OCI-LY3 (cell line): Measurements from ENCODE around the gene CDHR5.

Experiments
- H2AFZ ChIP-seq: fragments of 200-600, 300-600 bp; shearing (Covaris generic); 2 replicates; pipeline ENCODE4 v1.6.0; 2014; ENCODE audit warnings: antibody characterized with exemption, low read depth, low read length
- H3K27ac ChIP-seq: fragments of 200-600, 300-600 bp; sonication (generic); 2 replicates; pipeline ENCODE4 v1.5.1; 2014; ENCODE audit warnings: mild to moderate bottlenecking, low read length, moderate library complexity, mixed read lengths
- H3K27me3 ChIP-seq: fragments of 200-600, 300-600 bp; sonication (generic); 2 replicates; pipeline ENCODE4 v1.6.1; 2014; ENCODE audit warnings: low read depth, low read length, mixed read lengths
- H3K36me3 ChIP-seq: fragments of 200-600, 300-600 bp; sonication (generic); replicated peaks from 2 replicates; pipeline ENCODE3; 2014; ENCODE audit warnings: low read depth, low read length, mixed read lengths
- H3K4me1 ChIP-seq: fragments of 300-600, 200-600 bp; sonication (generic); 2 replicates; pipeline ENCODE4 v1.6.1; 2014; ENCODE audit warnings: low read length, mixed read lengths
- H3K4me2 ChIP-seq: fragments of 200-600, 300-600 bp; sonication (generic); 2 replicates; pipeline ENCODE4 v1.6.1; 2014; ENCODE audit warnings: low read length, mixed read lengths
- H3K4me3 ChIP-seq: fragments of 300-600, 200-600 bp; sonication (generic); 2 replicates; pipeline ENCODE4 v1.5.1; 2014; ENCODE audit warnings: antibody characterized with exemption, mild to moderate bottlenecking, low read length, moderate library complexity
- H3K79me2 ChIP-seq: fragments of 300-600, 200-600 bp; shearing (Covaris generic); 2 replicates; pipeline ENCODE4 v1.6.1; 2014; ENCODE audit warnings: mild to moderate bottlenecking, low read length, mixed read lengths
- H3K9ac ChIP-seq: fragments of 300-600, 200-600 bp; shearing (Covaris generic); 2 replicates; pipeline ENCODE4 v1.6.0; 2014; ENCODE audit warnings: mild to moderate bottlenecking, low read length, moderate library complexity
- H3K9me3 ChIP-seq: fragments of 200-600, 300-600 bp; shearing (Covaris generic); 2 replicates; pipeline ENCODE4 v1.6.1; 2014; ENCODE audit warnings: low read length, mixed read lengths; ENCODE audit not compliant: insufficient read depth
- H4K20me1 ChIP-seq: fragments of 200-600, 300-600 bp; sonication (generic); 2 replicates; pipeline ENCODE4 v1.6.1; 2016; ENCODE audit warnings: low read length, mixed read lengths; ENCODE audit not compliant: insufficient read depth
- CTCF ChIP-seq: fragments of 200-600, 300-600 bp; sonication (generic); IDR thresholded peaks from 2 replicates; pipeline ENCODE4 v1.5.1; 2014; ENCODE audit warnings: antibody characterized with exemption, low read length, low read depth
- EZH2phosphoT487 ChIP-seq: fragments of 200-600 bp; shearing (Covaris generic); IDR thresholded peaks from 2 replicates; pipeline ENCODE4 v1.6.1; 2018; ENCODE audit warnings: antibody characterized with exemption, mixed run types, low read depth

CDHR5 gene

DNA sequence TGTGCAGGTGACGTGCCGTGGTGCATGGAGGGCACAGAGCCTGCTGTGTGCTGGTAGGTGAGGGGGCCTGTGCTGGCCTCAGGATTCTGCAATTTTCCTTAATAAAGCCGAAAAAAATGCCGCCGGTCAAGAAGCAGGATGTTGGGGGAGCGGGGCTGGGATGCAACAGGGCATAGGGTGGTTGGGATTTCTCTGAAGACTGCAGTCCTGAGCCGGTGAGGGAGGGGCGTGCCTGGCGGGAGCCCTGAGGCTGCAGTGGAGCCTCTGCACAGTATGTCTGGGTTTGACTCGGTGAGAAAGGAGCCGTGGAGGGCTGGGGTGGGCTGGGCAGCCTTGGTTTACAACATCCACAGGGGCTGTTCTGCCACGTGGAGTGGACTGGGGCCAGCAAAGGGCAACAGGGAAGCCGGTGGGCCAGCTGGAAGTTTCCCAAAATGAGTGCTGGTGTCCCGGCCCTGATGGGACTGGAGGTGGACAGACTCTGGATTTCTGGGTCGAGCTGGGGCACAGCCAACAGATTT is 1.3 kb downstream of the CDHR5 start:
- H2AFZ ChIP-seq, result no peak overlapping the region
- no peaks in the 10 kb centered on the region for H3K36me3 ChIP-seq
- no peak overlapping the region for H3K9ac ChIP-seq
- H3K4me1 ChIP-seq, result peaks cover 4% of the 10 kb centered on the region; the same call in 1 of the 2 replicates
- no peaks in the 10 kb centered on the region for H3K27me3 ChIP-seq
- no peaks in the 10 kb centered on the region for H3K79me2 ChIP-seq
- H3K9me3 ChIP-seq, result no peaks in the 10 kb centered on the region
- no peaks in the 10 kb centered on the region for H4K20me1 ChIP-seq
- H3K4me2 ChIP-seq, result no peak overlapping the region
- TF ChIP-seq CTCF, result no peak
- TF ChIP-seq EZH2phosphoT487, result no peak
- no peak overlapping the region for H3K4me3 ChIP-seq
- H3K27ac ChIP-seq, result no peak overlapping the region

DNA sequence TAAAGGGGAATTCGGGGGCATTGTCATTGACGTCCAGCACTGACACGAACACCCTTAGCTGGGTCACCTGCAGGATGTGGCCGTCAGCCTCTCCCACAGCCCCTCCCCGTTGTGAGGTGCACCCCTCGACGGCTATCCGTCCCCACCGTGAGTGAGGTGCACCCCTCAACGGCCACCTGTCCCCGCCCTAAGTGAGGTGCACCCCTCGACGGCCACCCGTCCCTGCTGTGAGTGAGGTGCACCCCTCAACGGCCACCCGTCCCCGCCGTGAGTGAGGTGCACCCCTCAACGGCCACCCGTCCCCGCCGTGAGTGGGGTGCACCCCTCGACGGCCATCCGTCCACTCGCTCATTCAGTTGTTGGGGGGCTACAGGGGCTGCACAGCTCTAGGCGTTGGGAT is 2.9 kb downstream of the CDHR5 start:
- H3K36me3 ChIP-seq, result no peaks in the 10 kb centered on the region
- H3K9ac ChIP-seq, result no peak overlapping the region
- H3K4me2 ChIP-seq, result no peak overlapping the region
- no peaks in the 10 kb centered on the region for H4K20me1 ChIP-seq
- H3K79me2 ChIP-seq, result no peaks in the 10 kb centered on the region
- H3K4me3 ChIP-seq, result no peak overlapping the region
- TF ChIP-seq EZH2phosphoT487 (no peak), CTCF (no peak)
- no peaks in the 10 kb centered on the region for H3K27me3 ChIP-seq
- H3K9me3 ChIP-seq, result no peaks in the 10 kb centered on the region
- peaks cover 3% of the 10 kb centered on the region for H3K4me1 ChIP-seq
- no peak overlapping the region for H3K27ac ChIP-seq
- no peak overlapping the region for H2AFZ ChIP-seq

- TF ChIP-seq EZH2phosphoT487 (no peak), CTCF (no peak)
- no peaks in the 10 kb centered on the region for H3K36me3 ChIP-seq
- H3K9me3 ChIP-seq, result no peaks in the 10 kb centered on the region
- H3K4me1 ChIP-seq, result peaks cover 10% of the 10 kb centered on the region
- no peak overlapping the region for H3K9ac ChIP-seq
- H3K4me2 ChIP-seq, result no peak overlapping the region
- no peak overlapping the region for H2AFZ ChIP-seq
- no peaks in the 10 kb centered on the region for H4K20me1 ChIP-seq
- H3K79me2 ChIP-seq, result no peaks in the 10 kb centered on the region
- H3K27ac ChIP-seq, result no peak overlapping the region
- no peaks in the 10 kb centered on the region for H3K27me3 ChIP-seq
- no peak overlapping the region for H3K4me3 ChIP-seq
Observed at GRCh38 chr11:620935-621814, 3.6 kb downstream of the CDHR5 start.

DNA sequence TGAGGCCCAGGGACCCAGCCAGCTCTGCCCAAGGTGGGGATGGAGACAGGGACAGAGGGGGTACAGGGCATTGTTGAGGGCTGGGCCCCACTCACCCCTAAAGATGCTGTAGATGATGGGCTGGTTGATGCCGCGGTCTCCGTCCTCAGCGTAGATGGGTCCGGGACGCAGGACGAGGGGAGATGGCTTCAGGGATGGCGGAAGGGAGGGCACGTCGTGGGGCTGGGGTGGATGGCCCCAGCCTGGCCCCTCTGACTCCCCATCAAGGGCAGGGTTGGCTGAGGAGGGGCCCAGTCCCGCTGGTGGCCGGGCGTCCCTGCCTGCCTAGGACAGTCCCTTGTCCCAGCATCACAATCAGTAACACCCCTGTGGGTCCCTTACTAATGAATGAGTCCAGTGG is 4.6 kb downstream of the CDHR5 start:
- no peak overlapping the region for H3K9ac ChIP-seq
- H3K27me3 ChIP-seq, result no peaks in the 10 kb centered on the region
- TF ChIP-seq CTCF (no peak), EZH2phosphoT487 (no peak)
- H2AFZ ChIP-seq, result no peak overlapping the region
- H3K4me3 ChIP-seq, result no peak overlapping the region
- H3K79me2 ChIP-seq, result peaks cover 1% of the 10 kb centered on the region; the same call in 1 of the 2 replicates
- no peak overlapping the region for H3K27ac ChIP-seq
- no peaks in the 10 kb centered on the region for H4K20me1 ChIP-seq
- no peaks in the 10 kb centered on the region for H3K36me3 ChIP-seq
- H3K4me1 ChIP-seq, result peaks cover 12% of the 10 kb centered on the region
- H3K9me3 ChIP-seq, result no peaks in the 10 kb centered on the region
- H3K4me2 ChIP-seq, result no peak overlapping the region
